Fibroblast of mammary gland (primary cell): Measurements from ENCODE around the gene PWP1.

Source experiments
- DNase-seq: peaks from one replicate; pipeline ENCODE4 v3.0.0-alpha.2; 2010; ENCODE audit warnings: low read depth
- H3K4me3 ChIP-seq: 2 replicates; pipeline ENCODE4 v1.5.1; 2011; ENCODE audit warnings: low read depth, mild to moderate bottlenecking, low read length, moderate library complexity; ENCODE audit not compliant: control insufficient read depth
- TF ChIP-seq, protein P1 (sequence below): conservative IDR thresholded peaks from 2 replicates; pipeline ENCODE4 v1.5.1; 2011; ENCODE audit warnings: low read depth, low read length, inconsistent platforms; ENCODE audit not compliant: control insufficient read depth, insufficient read depth

Gene PWP1

DNA sequence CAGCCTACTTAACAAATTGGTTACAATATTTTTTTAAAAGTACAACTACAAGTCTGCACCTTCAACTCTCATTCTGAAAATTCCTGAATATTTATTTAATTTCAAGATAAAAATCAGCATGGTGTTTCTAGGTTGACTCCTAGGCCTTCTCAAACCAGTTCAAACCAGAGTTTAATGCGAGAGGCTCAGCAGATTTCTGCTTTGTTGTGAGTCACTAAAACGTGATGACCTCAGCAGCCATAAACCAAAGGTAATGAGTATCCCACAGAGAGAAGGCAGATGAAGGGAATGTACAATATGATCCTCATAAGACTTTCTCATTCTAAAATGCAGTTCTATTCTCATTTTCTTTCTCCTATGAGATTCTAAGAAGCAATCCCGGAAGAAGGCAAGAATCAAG lies 73.8 kb downstream of the PWP1 start:
- H3K4me3 ChIP-seq = peak overlapping the region; percentile 96
- TF ChIP-seq, protein P1, sequence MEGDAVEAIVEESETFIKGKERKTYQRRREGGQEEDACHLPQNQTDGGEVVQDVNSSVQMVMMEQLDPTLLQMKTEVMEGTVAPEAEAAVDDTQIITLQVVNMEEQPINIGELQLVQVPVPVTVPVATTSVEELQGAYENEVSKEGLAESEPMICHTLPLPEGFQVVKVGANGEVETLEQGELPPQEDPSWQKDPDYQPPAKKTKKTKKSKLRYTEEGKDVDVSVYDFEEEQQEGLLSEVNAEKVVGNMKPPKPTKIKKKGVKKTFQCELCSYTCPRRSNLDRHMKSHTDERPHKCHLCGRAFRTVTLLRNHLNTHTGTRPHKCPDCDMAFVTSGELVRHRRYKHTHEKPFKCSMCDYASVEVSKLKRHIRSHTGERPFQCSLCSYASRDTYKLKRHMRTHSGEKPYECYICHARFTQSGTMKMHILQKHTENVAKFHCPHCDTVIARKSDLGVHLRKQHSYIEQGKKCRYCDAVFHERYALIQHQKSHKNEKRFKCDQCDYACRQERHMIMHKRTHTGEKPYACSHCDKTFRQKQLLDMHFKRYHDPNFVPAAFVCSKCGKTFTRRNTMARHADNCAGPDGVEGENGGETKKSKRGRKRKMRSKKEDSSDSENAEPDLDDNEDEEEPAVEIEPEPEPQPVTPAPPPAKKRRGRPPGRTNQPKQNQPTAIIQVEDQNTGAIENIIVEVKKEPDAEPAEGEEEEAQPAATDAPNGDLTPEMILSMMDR = no peak
- peak; percentile 93 for DNase-seq

DNA sequence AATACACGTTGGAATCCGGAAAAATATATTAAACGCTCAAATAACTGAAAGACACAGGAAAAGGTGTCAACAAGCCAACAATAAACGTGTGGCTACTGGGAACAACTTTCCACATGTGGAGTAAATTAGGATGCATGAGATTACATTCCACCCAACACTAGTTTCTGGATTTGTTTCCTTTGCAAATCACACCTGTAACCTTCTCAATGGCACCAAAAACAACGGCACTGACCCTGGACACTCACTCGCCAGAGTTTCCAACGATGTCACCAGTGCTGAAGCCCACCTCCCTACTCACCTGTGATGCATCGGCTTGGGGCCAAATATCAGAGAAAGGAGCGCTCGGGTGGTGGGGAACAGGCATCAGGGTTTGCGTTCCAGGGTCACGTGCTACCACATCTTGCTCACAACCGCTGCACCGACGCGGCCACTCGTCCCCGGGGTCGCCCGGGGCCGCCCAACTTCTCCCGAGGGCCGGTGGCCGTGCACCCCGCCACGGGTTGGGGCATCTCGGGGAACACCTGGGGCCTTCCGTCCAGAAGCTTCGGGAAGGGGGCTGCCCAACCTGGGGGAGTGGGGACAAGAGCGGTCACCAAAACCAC lies 74.7 kb downstream of the PWP1 start:
- TF ChIP-seq, protein P1 = no peak
- DNase-seq = no peak
- peak overlapping the region; percentile 96 for H3K4me3 ChIP-seq

DNA sequence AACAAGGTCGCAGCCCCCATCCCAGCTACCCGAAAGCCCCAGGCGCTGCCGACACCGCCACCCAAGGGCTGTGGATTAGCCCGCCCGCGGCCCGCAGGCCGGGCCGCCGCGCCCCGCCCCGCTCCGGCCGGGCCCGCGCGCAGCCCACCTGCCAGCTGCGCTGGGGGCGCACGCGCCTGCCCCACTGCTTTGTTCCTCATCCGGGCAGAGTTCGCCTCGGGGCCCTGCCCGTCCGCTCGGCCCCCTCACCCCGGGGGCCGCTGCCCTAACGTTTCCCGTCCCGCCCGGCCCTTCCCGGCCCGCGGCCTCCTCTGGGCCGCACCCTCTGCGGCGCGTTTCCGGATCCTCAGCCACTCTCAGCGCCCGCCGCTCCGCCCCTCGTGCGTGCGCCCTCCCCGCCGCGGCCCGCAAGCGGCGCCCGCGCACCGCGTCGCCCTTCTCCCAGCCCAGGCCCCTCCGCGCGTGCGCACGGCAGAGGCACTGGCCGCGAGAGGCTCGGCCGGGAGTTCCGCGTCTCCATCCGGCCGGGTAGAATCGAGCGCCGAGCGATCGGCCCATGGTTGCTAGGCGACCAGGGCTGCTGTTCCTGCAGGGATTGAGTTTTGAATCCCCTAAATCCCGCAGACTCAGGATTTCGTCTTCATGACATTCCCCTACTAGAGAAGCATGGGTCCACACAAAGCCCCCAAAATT lies 75.4 kb downstream of the PWP1 start, which contains the start of gene PRDM4:
Gene PRDM4, minus strand, starts transcription at position 329 of the 693 bp plus-strand sequence. CDS start 622 bp downstream, outside the sequence.
- TF ChIP-seq, protein P1 = no peak
- H3K4me3 ChIP-seq = peak within 1 kb of the TSS; percentile 96
- DNase-seq = peak; percentile 89

DNA sequence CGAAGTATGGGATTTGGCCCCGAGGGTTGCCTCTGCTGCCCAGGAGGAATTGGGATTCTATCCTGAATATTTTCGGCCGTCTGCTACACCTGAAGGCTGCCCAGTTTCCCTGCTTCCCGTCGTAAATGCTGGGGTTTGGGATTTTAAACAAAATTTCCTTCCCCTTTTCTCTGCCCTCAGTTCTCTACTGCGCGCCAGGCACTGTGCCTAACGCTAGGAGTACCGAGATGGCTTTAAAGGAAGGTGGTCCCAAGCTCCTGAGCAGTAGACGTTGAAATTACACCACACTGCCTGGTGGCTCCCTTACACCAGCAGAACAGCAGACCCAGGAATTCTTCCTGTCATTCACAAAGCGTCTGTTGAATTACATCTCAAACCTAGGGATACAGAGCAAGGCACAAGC lies 75.9 kb downstream of the PWP1 start:
- TF ChIP-seq, protein P1 = no peak
- DNase-seq = no peak

More for the DNA sequence above, 75.9 kb downstream of the PWP1 start:
- peak overlapping the region; percentile 79 for H3K4me3 ChIP-seq
